Right ventricle myocardium superior (tissue), 1 donor: ENCODE results near the gene NDUFAB1. TPM values are rescaled to one million over a fixed set of nuclear protein-coding genes. Genes with fewer than 3 reads are reported as not detected.
"Not testable (repeated sequence)": the region's sequence is repeated elsewhere in the genome, so short reads cannot be mapped to it uniquely, and the experiment has no call there.

Source experiments
- ATAC-seq: fragments of 200-7000 bp; cut with Tn5 transposase; one replicate; pipeline ENCODE4 v1.9.1; 2020; ENCODE audit warnings: mild to moderate bottlenecking; ENCODE audit not compliant: poor library complexity
- DNase-seq: peaks from one replicate; pipeline ENCODE4 v3.0.0-alpha.2; 2020
- intact Hi-C: fragments of 100-400 bp; cut with DNase I; formaldehyde crosslinking; loops from one replicate; pipeline ENCODE4 v1.11.2; 2022
- total RNA-seq: library from RNA; stranded (reverse); fragmentation: NEBNext Ultra II Directional; extraction: Animal tissue kit (Norgen Biotek cat#: 25700); gene quantifications from one replicate; pipeline ENCODE4 v1.2.1, GENCODE V29; 2021
- donor health status: DM: no; HTN: yes; CAD: no; lungs with severe emphysema.

NDUFAB1 gene
- total RNA-seq, 1 donor from 2014 or later: 585 TPM

DNA sequence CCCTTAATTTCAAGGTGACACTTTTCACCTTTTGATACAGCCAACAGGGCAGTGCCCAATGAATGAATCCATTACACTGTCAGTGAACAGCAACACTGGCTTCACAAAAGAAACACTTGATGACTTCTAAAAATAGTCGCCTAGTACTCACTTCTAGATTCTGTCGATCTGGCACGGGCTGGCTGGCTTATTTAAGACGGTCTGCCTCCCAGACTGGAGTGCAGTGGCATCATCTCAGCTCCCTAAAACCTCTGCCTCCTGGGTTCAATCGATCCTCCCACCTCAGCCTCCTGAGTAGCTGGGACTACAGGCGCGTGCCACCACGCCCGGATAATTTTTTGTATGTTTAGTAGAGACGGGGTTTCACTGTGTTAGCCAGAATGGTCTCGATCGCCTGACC lies 1.9 kb downstream of the NDUFAB1 start:
- intact Hi-C loops: no loop called here
- ATAC-seq (peak; percentile 38), DNase-seq (peak; percentile 61)

DNA sequence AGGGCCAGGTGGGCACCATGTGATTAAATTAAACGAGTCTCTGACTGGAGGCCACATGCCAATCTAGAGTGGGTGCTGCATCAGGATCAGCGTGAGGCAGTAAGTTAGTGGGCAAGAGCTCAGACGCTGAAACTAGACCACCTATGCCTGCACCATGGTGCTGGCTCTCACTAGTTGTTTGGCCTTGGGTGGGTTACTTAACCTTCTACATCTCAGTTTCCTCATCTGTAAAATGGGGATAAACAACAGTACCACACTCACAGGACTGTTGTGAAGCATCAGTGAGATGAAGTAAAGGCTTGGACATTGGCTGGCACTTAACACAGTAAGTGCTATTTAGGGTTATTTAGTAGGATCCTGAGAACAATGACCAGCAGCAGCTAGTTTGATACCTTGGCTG lies 5.9 kb downstream of the NDUFAB1 start:
- ATAC-seq: no peak
- intact Hi-C loops: no loop called here
- no peak for DNase-seq

DNA sequence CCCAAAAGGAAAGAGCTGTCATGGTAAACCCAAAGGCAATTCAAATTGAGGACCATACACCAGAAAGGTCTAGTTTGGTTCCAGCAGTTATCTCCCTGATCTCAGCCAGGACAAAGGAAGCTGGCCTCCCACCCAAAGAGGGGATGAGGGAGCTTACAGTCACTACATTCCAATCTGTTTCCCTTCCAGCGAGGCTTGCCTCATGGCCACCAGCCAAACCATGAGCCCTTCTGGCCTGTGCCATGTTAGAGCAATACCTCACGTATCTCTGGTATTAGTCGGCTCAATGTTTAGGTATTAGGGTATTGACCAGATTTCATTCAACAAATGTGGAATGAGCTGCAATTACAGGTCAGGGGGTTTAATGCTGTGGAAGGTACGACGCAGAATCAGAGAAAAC lies 8.4 kb downstream of the NDUFAB1 start:
- intact Hi-C loops: no loop called here
- ATAC-seq: peak; percentile 51

DNA sequence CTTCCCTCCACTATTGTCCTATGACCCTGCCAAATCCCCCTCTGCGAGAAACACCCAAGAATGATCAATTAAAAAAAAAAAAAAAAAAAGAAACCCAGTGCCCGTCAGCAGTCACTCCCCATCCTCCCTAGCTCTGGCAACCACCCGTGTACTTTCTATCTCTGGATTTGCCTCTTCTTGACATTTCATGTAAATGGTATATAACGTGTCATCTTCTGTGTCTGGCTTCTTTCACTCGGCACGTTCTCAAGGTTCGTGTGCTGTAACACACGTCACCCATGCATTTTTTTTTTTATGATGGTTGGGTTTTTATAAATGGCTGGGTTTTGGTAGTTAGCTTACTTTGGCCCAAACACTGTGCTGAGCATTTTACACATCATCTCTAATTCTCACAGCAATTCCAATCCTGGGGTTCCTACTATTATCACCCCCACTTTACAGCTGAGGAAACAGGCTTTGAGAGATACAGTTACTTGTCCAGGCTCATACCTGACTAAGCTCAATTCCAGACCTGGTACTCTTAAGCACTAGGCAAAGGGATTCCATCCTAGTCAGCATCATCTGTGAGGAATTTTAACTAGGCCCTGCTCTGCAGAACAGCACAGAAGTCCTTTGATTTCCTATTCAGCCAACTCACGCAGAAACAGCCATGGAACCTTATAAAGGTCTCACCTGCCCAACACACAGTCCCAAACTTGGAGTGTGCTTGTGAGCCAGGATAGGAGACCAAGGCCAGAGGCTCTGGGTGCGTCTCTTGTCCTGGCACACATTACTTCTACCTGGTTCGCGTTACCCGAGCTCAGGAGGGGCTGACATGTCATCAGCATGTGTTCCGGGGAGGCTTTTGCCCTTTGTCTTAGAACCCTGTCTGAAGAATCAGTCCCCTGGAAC lies 11.7 kb downstream of the NDUFAB1 start:
- DNase-seq (peak; percentile 10), ATAC-seq (peak; percentile 69)
- intact Hi-C loops: no loop called here

More for the DNA sequence above, 8.4 kb downstream of the NDUFAB1 start:
- DNase-seq: peak; percentile 46

DNA sequence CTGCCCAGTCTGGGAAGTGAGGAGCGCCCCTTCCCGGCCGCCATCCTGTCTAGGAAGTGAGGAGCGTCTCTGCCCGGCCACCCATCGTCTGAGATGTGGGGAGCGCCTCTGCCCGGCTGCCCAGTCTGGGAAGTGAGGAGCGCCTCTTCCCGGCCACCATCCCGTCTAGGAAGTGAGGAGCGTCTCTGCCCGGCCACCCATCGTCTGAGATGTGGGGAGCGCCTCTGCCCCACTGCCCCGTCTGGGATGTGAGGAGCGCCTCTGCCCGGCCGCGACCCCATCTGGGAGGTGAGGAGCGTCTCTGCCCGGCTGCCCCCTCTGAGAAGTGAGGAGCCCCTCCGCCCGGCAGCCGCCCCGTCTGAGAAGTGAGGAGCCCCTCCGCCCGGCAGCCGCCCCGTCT lies 12.8 kb downstream of the NDUFAB1 start:
- intact Hi-C loops, ATAC-seq: not testable (repeated sequence)
- peak; percentile 20 for DNase-seq

DNA sequence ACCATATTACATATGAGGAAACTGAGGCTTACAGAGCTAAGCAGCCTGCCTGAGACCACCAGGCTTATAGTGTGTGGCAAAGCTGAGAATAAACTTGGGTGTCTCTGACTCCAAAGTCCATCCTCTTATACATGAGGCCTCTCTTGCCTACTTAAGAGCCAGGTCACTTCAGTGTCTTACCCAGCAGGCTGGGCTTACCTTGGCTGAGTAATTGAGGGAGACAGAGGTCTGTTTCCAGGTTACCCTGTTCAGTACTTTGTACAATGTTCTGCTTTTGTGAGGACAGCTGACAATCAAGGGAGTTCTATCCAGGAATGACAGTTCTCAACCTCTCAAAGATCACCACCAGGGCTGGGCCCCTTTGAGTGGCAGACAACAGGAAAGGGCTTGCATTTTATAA lies 14.4 kb downstream of the NDUFAB1 start:
- intact Hi-C loops: no loop called here
- ATAC-seq (no peak), DNase-seq (no peak)

DNA sequence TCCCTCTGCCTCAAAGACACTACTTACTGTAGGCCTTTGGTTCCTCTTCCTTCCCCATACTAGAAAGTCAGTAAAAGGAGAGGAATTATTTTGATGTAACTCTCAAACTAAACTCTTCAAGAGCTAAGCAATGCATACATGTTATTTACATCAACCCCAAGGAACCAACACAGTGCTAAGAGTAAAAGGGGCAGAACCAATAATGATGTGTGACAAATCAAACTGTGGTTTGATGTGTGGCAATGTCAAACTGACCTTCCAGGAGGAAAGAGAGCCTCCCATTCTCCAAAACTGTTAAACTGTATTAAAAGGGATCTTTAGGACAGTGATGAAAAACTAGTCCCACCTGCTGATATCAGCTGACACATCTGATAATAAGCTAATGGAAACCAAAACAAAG lies 15.7 kb downstream of the NDUFAB1 start:
- intact Hi-C loops: no loop called here
- no peak for DNase-seq
- no peak for ATAC-seq

DNA sequence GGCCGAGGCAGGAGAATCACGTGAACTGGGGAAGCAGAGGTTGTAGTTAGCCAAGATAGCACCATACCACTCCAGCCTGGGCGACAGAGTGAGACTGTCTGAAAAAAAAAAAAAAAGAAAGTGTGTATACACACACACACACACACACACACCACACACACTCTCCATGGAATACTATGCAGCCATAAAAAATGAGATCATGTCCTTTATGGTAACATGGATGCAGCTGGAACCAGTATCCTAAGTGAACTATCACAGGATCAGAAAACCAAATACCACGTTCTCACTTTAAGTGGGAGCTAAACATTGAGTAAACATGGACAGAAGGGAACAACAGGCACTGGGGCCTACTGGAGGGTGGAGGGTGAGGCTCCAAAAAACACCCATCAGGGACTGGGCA lies 16.7 kb downstream of the NDUFAB1 start:
- DNase-seq (no peak), ATAC-seq (no peak)
- intact Hi-C loops: no loop called here

DNA sequence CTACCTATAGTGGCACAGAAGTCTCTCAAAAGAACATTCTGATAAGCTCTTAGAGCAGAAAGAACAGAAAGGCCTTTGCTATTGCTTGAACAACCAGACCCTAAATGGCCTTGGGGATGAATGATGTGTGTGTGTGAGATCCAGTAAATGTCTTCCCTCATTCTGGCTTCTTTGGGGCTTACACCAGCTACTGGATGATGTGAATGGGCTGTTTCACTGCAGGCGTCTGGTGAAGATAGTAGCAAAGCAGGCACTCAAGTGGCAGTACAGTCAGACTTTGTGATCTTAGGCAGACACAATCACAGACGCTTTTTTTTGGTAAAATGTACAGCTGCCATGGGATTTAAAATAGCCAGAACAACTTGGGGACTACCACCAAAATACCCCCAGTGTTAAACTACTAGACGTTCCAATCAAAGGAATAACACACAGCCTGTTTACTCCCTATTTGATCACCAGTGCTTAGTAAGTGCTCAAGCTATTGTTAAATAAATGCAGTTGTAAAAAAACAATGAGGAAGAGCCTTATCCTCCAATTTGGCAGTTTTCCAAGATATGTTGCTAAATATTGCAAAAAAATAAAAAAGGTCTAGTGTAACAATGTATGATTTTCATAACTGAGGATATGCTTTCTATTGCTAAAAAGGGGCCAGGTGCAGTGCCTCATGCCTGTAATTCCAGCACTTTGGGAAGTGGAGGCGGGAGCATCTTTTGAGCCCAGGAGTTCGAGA lies 17.9 kb downstream of the NDUFAB1 start:
- intact Hi-C loops: no loop called here
- DNase-seq (peak; percentile 1), ATAC-seq (no peak)

DNA sequence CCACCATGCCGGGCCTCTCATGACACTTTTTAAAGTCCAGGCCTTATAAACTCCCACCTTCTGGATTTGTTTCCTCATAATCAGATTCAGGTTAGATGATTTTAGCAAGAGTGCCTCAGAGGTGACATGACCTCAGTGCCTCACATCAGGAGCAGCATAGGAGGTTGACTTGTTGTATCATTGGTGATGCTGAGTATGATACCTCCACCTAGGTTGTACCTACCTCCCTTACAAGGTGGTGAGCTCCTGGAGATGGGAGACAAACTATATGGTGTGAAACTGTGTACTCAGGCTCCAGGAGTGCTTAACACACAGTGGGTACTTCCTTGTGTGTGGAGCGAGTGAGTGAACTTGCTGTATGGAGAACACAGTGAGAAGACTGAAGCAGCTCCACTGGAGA lies 18.6 kb downstream of the NDUFAB1 start:
- ATAC-seq (no peak), DNase-seq (no peak)
- intact Hi-C loops: no loop called here

DNA sequence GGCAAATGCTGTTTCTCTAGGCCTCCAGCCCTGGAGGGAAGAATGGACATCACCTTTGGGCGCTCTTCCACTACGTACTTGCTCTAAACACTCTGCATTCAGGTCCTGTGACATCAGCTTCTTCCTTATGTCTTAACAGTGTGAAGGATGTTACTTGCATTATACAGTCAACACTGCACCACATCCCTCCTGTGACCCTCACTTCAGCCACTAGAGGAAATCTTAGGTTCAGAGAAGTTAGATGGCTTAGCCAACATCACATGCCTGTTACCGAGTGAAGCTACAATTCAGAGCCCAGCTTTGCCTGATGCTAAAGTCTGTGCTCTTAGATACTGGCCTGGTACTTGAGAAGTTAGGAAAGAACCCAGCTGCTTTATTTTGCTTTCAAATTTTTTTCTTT lies 20.3 kb downstream of the NDUFAB1 start:
- DNase-seq: no peak
- no peak for ATAC-seq
- intact Hi-C loops: no loop called here

DNA sequence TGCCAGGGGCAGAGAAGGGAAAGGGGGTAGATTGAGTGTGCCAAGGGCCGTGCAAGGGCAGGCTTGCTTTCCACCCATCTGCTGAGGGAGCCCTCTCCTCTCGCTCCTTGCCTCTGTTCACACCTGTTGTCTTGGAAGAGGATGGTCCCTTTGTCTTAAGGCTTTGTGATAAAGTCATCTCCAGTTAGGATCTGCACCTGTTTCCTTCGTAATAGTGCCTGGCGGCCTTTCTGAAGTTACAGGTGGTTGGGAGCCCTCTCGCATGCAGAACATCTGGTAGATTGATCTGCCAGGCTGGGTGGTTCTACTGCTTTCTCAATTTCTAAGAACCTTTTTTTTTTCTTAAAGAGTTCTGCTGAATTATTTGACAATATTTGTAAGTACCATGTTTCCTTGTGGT lies 22.3 kb downstream of the NDUFAB1 start:
- ATAC-seq: no peak
- intact Hi-C loops: no loop called here
- DNase-seq: peak; percentile 1

DNA sequence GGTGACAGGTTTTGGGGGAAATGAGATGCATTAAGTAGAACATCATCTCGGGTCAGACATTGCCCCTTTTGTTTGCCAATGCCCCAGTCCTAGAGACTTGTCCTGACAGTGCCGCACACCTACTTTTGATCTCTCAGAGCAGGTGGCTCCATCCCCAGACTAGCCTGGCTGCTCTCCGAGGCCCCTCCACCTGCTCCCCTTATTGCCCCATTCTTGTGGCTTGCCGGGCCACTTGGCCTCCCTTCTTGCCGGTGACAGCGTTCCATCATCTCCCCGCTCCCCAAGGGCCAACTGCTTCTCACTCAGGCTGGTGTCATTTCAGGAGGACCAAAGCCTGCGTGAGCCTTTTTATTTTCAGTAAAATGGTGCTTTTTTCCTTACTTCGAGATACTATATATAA lies 23.7 kb downstream of the NDUFAB1 start:
- ATAC-seq: no peak
- intact Hi-C loops: no loop called here
- DNase-seq: peak; percentile 11

DNA sequence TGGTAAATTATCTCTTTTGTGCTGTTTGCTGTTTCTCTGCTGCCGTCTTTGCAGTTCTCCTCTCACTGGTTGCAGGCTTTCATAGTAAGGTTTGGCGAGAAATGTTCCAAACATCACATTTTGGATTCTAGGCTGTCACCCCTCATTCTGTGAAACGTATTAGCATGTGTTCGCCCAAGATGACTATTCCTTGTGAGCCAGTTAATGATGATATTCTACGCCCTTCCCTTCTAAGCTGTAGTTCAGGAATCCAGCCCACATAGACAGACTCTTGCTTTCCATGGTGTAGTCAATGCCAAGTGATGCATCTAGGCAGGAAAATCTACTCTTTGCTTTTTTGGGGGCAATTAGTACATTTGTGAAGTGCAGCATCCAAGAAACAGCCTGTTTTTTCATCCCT lies 24.2 kb downstream of the NDUFAB1 start:
- intact Hi-C loops: no loop called here
- ATAC-seq (no peak), DNase-seq (no peak)

DNA sequence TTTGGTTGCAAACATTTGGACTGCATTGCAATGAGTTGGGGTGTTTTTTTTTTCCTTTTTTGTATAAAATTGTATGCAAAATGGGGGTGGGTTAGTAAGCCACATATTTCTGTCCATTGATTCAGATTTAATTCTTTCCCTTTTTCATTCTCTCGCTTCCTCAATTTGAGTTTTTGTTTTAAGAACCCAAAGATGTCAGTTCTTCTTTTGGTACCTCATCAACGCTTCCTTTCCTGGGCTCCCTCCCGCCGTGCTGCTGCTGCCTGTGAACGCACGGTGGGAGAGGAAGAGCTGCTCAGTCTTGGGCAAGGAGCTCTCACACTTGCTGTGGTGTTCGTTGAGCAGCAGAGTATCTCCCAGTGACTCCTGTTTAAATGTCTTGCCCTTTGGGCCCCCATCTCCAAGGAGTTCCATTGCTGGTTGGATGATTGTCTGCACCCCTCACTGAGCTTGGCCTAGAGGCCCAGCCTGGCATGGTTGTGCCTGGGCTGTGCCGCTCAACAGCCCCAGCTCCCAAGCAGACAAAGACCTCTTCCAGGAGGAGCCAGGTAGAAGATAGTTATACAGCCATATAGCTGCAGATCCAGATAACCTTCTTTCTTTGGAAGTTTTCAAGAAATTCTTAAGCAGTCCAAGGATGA lies 25.0 kb downstream of the NDUFAB1 start:
- peak; percentile 35 for ATAC-seq
- intact Hi-C loops: no loop called here
- peak; percentile 48 for DNase-seq

DNA sequence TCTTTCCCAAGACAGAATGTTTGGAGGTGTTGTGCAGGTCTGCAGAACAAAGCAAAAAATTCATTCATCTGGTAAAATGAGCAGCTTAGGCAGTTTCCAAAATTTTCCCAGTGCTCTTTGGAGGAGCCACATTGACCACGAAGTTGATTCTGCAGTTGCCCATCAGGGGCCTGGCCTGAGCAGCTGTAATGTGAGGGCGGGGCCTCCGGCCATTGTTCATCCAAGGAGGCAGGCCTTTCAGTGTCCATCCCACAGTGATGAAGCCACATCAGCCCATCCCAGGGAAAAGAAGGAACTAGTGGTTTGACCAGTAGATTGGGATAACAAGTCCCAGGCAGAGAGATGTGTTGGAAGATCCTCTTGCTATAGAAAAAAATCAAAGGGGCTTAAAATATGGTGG lies 28.5 kb downstream of the NDUFAB1 start:
- DNase-seq (no peak), ATAC-seq (no peak)
- intact Hi-C loops: no loop called here

DNA sequence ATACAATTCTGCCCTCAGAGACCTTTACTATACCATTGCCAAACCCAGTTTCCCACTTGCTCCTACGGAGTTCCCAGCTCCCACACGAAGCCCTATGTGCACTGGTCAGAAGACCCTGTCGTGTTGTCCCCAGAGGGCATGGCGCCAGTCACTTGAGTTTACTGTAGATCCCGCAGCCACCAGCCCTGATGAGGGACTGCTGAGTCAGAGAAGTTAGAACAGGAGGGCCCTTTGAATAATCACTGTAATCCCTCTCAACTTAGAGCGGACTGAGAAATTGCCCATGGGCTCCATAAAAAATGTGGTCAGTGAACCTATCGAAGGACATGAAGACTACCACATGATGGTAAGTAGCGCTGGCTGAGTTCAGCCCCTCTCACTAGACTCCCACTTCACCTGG lies 29.4 kb downstream of the NDUFAB1 start:
- ATAC-seq: no peak
- intact Hi-C loops: no loop called here
- peak; percentile 10 for DNase-seq

DNA sequence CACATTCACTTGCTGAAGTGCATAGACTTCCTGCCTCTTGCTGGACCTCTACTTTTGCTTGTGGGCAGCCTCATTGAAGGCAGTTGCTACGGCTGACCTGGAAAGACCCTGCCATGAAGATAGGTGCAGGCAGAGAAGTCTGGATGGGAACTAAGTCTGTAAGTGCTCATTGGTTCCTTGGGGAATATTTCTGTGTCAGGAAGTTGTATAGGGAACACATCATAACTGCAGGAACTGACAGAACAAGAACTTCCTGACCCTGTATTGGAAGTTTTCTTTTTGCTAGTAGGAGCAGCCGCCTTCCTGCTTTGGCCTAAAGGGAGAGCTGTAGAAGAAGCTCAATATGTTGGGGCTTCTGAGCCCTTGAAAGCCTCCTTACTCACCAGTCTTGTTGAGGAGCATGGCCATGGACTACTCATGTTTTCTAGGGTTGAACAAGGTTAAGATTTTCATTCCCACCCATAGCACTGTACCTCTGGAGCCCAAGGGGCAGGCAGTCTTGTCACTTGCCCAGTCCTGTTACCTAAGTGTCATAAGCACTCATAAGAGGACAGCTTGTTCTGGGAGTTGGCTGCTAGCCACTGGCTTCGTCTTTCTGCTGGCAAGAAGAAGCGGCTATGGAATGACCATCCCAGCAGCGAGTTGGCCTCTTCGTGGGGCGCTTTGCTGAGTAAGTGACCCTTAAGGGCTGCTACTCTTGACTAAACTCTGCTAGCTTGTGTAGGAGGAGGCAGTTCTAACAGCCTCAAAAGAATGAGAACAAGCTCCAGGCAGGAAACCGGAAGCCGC lies 31.3 kb downstream of the NDUFAB1 start:
- DNase-seq (peak; percentile 76), ATAC-seq (peak; percentile 88)
- intact Hi-C loops: no loop called here

DNA sequence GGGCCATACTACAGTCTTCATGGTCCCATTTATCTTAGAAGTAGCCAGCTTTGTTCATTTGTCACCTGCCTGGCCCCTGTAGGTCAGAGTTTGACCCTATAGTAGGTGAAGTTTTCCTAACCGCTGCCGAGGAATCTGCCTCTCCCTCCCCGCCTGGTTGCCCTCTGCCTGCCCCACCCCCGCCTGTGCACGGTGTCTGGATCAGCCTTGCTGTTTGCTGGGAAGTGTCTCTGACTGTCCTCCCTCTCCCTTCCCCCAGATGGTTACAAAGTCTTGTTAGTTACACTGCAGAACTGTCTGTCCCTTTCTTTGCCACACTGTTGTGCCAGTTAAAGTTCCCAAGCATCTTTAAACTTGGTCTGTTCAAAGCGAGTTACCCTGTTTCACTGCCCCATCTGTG lies 32.9 kb downstream of the NDUFAB1 start:
- intact Hi-C loops: no loop called here
- DNase-seq: no peak
- ATAC-seq: no peak
